Measurements from ENCODE around the gene ZNF785.
"Not testable (repeated sequence)": the region's sequence is repeated elsewhere in the genome, so short reads cannot be mapped to it uniquely, and the experiment has no call there.

The ZNF785 gene

DNA sequence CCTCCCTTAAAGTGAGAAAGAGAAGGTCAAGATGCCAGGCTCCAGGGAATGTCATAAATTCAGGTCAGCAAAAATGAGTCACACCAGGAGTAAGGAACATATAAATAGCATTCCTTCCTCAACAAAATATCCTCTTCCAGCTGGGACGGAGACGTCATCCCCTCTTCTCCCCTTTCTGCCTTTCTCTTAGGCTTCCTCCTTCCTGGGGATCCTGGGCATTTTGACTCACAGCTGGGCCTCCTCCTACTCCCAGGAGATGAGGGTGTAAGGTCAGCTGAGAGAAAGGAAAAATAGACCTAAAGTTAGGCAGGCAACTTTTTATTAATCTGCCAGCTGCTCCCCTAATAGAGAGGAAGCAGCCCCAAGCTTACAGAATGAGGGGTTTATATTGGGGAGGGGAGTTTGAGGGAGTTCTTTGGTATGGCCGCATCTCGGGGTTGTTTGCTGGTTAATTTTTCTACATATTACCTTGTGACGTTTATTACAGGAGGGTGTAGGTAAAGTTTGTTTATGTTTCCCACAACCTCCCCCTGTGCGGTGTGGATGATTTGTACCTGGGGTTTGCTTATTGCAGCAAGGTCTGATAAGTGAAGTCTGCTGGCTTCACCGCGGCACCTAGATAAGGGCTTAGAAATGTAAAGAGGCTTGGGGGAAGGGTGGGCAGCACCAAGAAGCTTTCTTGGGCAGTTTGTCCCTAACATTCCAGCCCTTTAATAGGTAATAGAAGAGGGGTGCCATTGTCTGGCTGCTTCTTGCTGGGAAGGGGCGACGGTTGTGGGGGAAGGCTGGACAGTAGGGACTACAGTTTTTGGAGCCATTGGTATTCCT is 43.8 kb downstream of the ZNF785 start:
- peaks cover 26% of the 10 kb centered on the region for H3K79me2 ChIP-seq
- no peak overlapping the region for H3K9ac ChIP-seq
- H3K27me3 ChIP-seq (ENCODE audit: control insufficient read depth, insufficient read depth, low read length): no peaks in the 10 kb centered on the region
- no peak overlapping the region for H2AFZ ChIP-seq
- no peak overlapping the region for H3K27ac ChIP-seq
- no peak overlapping the region for H3K4me3 ChIP-seq (ENCODE audit: low read depth, low read length)
- TF ChIP-seq, protein P1, sequence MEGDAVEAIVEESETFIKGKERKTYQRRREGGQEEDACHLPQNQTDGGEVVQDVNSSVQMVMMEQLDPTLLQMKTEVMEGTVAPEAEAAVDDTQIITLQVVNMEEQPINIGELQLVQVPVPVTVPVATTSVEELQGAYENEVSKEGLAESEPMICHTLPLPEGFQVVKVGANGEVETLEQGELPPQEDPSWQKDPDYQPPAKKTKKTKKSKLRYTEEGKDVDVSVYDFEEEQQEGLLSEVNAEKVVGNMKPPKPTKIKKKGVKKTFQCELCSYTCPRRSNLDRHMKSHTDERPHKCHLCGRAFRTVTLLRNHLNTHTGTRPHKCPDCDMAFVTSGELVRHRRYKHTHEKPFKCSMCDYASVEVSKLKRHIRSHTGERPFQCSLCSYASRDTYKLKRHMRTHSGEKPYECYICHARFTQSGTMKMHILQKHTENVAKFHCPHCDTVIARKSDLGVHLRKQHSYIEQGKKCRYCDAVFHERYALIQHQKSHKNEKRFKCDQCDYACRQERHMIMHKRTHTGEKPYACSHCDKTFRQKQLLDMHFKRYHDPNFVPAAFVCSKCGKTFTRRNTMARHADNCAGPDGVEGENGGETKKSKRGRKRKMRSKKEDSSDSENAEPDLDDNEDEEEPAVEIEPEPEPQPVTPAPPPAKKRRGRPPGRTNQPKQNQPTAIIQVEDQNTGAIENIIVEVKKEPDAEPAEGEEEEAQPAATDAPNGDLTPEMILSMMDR (IDR thresholded peaks at IDR 0.05): no peak
- H3K4me2 ChIP-seq (ENCODE audit: low read length): no peak overlapping the region
- H3K9me3 ChIP-seq (ENCODE audit: control insufficient read depth, low read length): no peaks in the 10 kb centered on the region
- no peaks in the 10 kb centered on the region for H3K36me3 ChIP-seq (ENCODE audit: control insufficient read depth, insufficient read depth, low read length)
- no peaks in the 10 kb centered on the region for H3K4me1 ChIP-seq

DNA sequence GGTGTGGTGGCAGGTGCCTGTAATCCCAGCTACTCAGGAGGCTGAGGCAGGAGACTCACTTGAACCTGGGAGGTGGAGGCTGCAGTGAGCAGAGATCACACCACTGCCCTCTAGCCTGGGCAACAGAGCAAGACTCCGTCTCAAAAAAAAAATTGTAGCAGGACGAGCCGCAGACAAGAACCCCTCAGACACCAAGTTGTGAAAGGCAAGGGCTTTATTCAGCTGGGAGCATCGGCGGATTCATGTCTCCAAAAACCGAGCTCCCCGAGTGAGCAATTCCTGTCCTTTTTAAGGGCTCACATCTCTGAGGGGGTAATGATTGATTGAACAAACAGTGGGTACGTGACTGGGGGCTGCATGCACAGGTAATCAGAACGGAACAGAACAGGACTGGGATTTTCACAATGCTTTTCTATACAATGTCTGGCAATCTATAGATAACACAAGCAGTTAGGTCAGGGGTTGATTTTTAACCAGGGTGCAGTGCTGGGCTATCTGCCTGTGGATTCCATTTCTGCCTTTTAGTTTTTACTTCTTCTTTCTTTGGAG is 44.5 kb downstream of the ZNF785 start:
- not testable (repeated sequence) for H3K4me1 ChIP-seq; H3K27me3 ChIP-seq (ENCODE audit: control insufficient read depth, insufficient read depth, low read length); H2AFZ ChIP-seq; H3K36me3 ChIP-seq (ENCODE audit: control insufficient read depth, insufficient read depth, low read length); H3K9ac ChIP-seq; H3K4me2 ChIP-seq (ENCODE audit: low read length); H3K9me3 ChIP-seq (ENCODE audit: control insufficient read depth, low read length); H3K27ac ChIP-seq; H3K4me3 ChIP-seq (ENCODE audit: low read depth, low read length)
- peaks cover 21% of the 10 kb centered on the region for H3K79me2 ChIP-seq

DNA sequence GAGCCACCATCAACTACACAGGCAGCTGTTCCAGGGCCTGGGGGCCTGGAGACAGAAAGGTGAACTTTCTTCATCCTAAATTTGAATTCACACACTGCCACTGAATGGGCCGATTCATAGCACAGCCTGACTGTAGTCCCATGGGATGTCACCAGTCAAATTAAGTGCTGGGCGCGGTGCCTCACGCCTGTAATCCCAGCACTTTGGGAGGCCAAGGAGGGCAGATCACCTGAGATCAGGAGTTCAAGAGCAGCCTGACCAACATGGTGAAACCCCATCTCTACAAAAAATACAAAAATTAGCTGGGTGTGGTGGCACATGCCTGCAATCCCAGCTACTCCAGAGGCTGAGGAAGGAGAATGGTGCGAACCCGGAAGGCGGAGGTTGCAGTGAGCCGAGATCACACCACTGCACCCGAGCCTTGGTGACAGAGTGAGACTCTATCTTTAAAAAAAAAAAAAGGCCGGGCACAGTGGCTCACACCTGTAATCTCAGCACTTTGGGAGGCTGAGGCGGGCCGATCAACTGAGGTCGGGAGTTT is 45.4 kb downstream of the ZNF785 start:
- not testable (repeated sequence) for H3K9me3 ChIP-seq (ENCODE audit: control insufficient read depth, low read length); H3K27ac ChIP-seq; H2AFZ ChIP-seq; H3K4me1 ChIP-seq; H3K36me3 ChIP-seq (ENCODE audit: control insufficient read depth, insufficient read depth, low read length); H3K4me3 ChIP-seq (ENCODE audit: low read depth, low read length); H3K27me3 ChIP-seq (ENCODE audit: control insufficient read depth, insufficient read depth, low read length); H3K9ac ChIP-seq; H3K4me2 ChIP-seq (ENCODE audit: low read length)
- peaks cover 21% of the 10 kb centered on the region for H3K79me2 ChIP-seq

DNA sequence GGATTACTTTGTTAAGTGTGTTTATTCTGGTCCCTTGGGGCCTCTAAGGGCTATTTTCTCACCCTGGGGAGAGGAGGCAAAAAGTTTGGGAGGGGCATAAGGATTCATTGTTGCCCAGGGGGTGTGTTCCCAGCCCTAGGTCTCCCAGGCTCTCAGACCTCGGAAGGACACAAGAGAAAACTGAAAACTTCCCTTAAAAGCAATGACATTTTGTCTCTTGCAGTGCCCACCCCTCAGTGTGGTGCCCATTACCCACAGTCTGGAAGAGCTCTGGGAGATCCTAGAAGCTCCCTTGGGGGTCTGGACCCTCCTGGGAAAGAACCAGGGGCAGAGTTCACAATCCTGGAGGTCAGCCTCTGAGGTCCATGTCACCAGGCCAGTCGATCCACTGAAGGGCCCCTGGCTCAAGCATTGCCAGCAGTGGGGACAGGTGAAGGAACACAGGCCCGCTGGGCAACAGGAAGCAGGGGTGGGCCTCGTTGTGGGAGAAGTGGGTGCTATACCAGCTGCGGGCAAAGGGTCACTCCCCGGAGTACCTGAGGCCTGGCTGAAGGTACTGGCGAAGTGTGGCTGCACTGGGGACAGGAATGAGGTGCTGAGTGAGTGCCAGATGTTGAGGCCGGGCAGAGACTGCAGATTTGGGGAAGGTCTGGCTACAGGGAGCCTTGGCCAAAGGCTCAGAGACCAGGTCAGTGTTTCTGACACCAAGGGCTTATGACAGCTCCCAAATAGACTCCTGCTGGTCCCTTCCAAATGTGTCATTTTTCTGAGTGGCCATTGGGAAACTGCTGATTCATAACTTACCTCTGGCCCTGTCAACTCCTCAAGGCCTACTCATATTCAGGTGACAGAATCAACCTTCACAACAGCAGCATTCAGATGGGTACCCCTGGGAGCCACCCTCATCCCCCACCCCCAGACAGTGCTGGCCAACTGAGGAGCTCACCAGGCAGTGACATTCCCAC is 46.2 kb downstream of the ZNF785 start:
- no peak overlapping the region for H3K4me3 ChIP-seq (ENCODE audit: low read depth, low read length)
- H3K9ac ChIP-seq: no peak overlapping the region
- H3K4me1 ChIP-seq: peaks cover 8% of the 10 kb centered on the region
- H2AFZ ChIP-seq: no peak overlapping the region
- no peaks in the 10 kb centered on the region for H3K9me3 ChIP-seq (ENCODE audit: control insufficient read depth, low read length)
- H3K27me3 ChIP-seq (ENCODE audit: control insufficient read depth, insufficient read depth, low read length): no peaks in the 10 kb centered on the region
- peaks cover 19% of the 10 kb centered on the region for H3K79me2 ChIP-seq
- no peak overlapping the region for H3K27ac ChIP-seq
- TF ChIP-seq, protein P1 (IDR thresholded peaks at IDR 0.05): no peak
- H3K4me2 ChIP-seq (ENCODE audit: low read length): no peak overlapping the region
- no peaks in the 10 kb centered on the region for H3K36me3 ChIP-seq (ENCODE audit: control insufficient read depth, insufficient read depth, low read length)

DNA sequence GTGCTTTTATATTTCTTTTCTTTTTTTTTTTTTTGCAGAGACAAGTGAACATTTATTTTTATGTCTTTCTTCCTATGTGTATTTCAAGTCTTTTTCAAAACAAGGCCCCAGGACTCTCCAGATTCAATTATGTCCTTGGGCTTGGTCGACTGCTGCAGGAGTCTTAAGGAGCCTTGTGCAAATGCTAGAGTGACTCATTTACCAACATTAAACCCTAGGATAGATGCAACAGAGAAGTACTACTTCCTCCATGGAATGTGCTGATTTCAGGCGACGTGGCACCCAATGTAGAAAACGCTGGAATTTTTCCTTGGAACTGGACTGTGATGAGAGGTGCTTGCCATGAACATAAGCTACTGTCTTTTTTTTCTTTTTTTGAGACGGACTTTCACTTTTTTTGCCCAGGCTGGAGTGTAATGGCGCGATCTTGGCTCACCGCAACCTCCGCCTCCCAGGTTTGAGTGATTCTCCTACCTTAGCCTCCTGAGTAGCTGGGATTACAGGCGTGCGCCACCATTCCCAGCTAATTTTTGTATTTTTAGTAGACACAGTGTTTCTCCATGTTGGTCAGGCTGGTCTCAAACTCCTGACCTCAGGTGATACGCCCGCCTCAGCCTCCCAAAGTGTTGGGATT is 49.0 kb downstream of the ZNF785 start:
- H3K79me2 ChIP-seq: peaks cover 13% of the 10 kb centered on the region
- peaks cover 11% of the 10 kb centered on the region for H3K4me1 ChIP-seq
- not testable (repeated sequence) for H3K27me3 ChIP-seq (ENCODE audit: control insufficient read depth, insufficient read depth, low read length); H3K36me3 ChIP-seq (ENCODE audit: control insufficient read depth, insufficient read depth, low read length); H3K4me2 ChIP-seq (ENCODE audit: low read length); H3K27ac ChIP-seq; H3K9me3 ChIP-seq (ENCODE audit: control insufficient read depth, low read length); H2AFZ ChIP-seq; H3K9ac ChIP-seq; H3K4me3 ChIP-seq (ENCODE audit: low read depth, low read length)

Measured in parathyroid adenoma (tissue), 2 donors.